Mesenchymal stem cell (in vitro differentiated cells and primary cell): ENCODE measurements around the gene FPR2.

Experiments used
- DNase-seq: peaks from one replicate; pipeline ENCODE4 v3.0.0-alpha.2; 2013
- H2AFZ ChIP-seq: one replicate; pipeline ENCODE4 v1.6.1; 2013; ENCODE audit warnings: low read depth, mild to moderate bottlenecking, control low read depth, inconsistent platforms, low read length, moderate library complexity
- H2AK5ac ChIP-seq: 2 replicates; pipeline ENCODE4 v1.6.1; 2013; ENCODE audit warnings: low read length, moderate library complexity, mild to moderate bottlenecking, inconsistent platforms; ENCODE audit not compliant: severe bottlenecking
- H2BK120ac ChIP-seq: one replicate; pipeline ENCODE4 v1.6.1; 2013; ENCODE audit warnings: low read depth, mild to moderate bottlenecking, inconsistent platforms, low read length, moderate library complexity
- H2BK12ac ChIP-seq, 2 experiments: one replicate each; pipeline ENCODE4 v1.6.1; 2013; ENCODE audit warnings: inconsistent platforms in 2 of 2, low read length in 2 of 2, mild to moderate bottlenecking in 2 of 2, moderate library complexity in 2 of 2, control low read depth in 1 of 2
- H2BK15ac ChIP-seq: one replicate; pipeline ENCODE4 v1.6.1; 2013; ENCODE audit warnings: mild to moderate bottlenecking, low read depth, inconsistent platforms; ENCODE audit not compliant: poor library complexity, severe bottlenecking
- H2BK5ac ChIP-seq: 2 replicates; pipeline ENCODE4 v1.6.1; 2013; ENCODE audit warnings: low read depth, mild to moderate bottlenecking, low read length, control low read depth, inconsistent platforms; ENCODE audit not compliant: poor library complexity, severe bottlenecking
- H3K14ac ChIP-seq, 2 experiments: one replicate each; pipeline ENCODE4 v1.6.1; 2013; ENCODE audit warnings: inconsistent platforms in 2 of 2, low read length in 2 of 2, control low read depth in 1 of 2, mild to moderate bottlenecking in 1 of 2, moderate library complexity in 1 of 2
- H3K18ac ChIP-seq, 2 experiments: one replicate each; pipeline ENCODE4 v1.6.1; 2013; ENCODE audit warnings: inconsistent platforms in 2 of 2, low read length in 2 of 2, control low read depth in 1 of 2, low read depth in 1 of 2, mild to moderate bottlenecking in 1 of 2
- H3K23ac ChIP-seq, 2 experiments: one replicate each; pipeline ENCODE4 v1.6.1; 2013; ENCODE audit warnings: inconsistent platforms in 2 of 2, low read length in 2 of 2, mild to moderate bottlenecking in 2 of 2, moderate library complexity in 2 of 2, control low read depth in 1 of 2
- H3K27ac ChIP-seq: 2 replicates; pipeline ENCODE4 v1.5.1; 2013; ENCODE audit warnings: mild to moderate bottlenecking, moderate library complexity, low read length, control low read depth, inconsistent platforms; ENCODE audit not compliant: poor library complexity, severe bottlenecking
- H3K27me3 ChIP-seq, 2 experiments: 2 replicates each; pipeline versions ENCODE4 v1.6.1 to v1.7.0; 2013; ENCODE audit warnings: low read length in 2 of 2, mild to moderate bottlenecking in 2 of 2, moderate library complexity in 2 of 2, control low read depth in 1 of 2, inconsistent platforms in 1 of 2; ENCODE audit not compliant: control insufficient read depth in 1 of 2, insufficient read depth in 1 of 2
- H3K36me3 ChIP-seq, 2 experiments: 2 replicates each; pipeline versions ENCODE4 v1.6.1 to v1.7.0; 2013; ENCODE audit warnings: low read length in 2 of 2, control low read depth in 1 of 2, inconsistent platforms in 1 of 2, low read depth in 1 of 2, mild to moderate bottlenecking in 1 of 2; ENCODE audit not compliant: insufficient read depth in 2 of 2, control insufficient read depth in 1 of 2
- H3K4ac ChIP-seq, 2 experiments: one replicate each; pipeline ENCODE4 v1.6.1; 2013; ENCODE audit warnings: inconsistent platforms in 2 of 2, low read length in 2 of 2, mild to moderate bottlenecking in 2 of 2, moderate library complexity in 2 of 2, control low read depth in 1 of 2, low read depth in 1 of 2
- H3K4me1 ChIP-seq: 2 replicates; pipeline ENCODE4 v1.6.1; 2013; ENCODE audit warnings: low read depth, low read length, control low read depth; ENCODE audit not compliant: control insufficient read depth, insufficient read depth
- H3K4me2 ChIP-seq: 2 replicates; pipeline ENCODE4 v1.6.1; 2013; ENCODE audit warnings: low read length, mild to moderate bottlenecking, inconsistent platforms; ENCODE audit not compliant: poor library complexity, severe bottlenecking
- H3K4me3 ChIP-seq, 2 experiments: 2 replicates each; pipeline versions ENCODE4 v1.5.1 to v1.7.0; 2013; ENCODE audit warnings: low read length in 2 of 2, mild to moderate bottlenecking in 2 of 2, control low read depth in 1 of 2, low read depth in 1 of 2; ENCODE audit not compliant: insufficient read depth in 1 of 2
- H3K79me1 ChIP-seq: replicated peaks from 2 replicates; pipeline ENCODE4 v1.6.1; 2013; ENCODE audit warnings: mild to moderate bottlenecking, control low read depth, low read length, inconsistent platforms; ENCODE audit not compliant: poor library complexity, severe bottlenecking
- H3K9ac ChIP-seq: 2 replicates; pipeline ENCODE4 v1.7.0; 2013; ENCODE audit warnings: mild to moderate bottlenecking, low read length, moderate library complexity
- H3K9me3 ChIP-seq: 2 replicates; pipeline ENCODE4 v1.7.0; 2013; ENCODE audit warnings: mild to moderate bottlenecking, low read length; ENCODE audit not compliant: control insufficient read depth
- H4K8ac ChIP-seq: one replicate; pipeline ENCODE4 v1.6.1; 2013; ENCODE audit warnings: inconsistent platforms, mild to moderate bottlenecking, low read length, moderate library complexity
- H4K91ac ChIP-seq: one replicate; pipeline ENCODE4 v1.6.1; 2013; ENCODE audit warnings: mild to moderate bottlenecking, low read length, inconsistent platforms
- WGBS: methylation state at CpG from one replicate; pipeline ENCODE4 v1.1.7; 2013; ENCODE audit warnings: mixed read lengths; 5-methylcytosine and 5-hydroxymethylcytosine counted together

FPR2 gene

DNA sequence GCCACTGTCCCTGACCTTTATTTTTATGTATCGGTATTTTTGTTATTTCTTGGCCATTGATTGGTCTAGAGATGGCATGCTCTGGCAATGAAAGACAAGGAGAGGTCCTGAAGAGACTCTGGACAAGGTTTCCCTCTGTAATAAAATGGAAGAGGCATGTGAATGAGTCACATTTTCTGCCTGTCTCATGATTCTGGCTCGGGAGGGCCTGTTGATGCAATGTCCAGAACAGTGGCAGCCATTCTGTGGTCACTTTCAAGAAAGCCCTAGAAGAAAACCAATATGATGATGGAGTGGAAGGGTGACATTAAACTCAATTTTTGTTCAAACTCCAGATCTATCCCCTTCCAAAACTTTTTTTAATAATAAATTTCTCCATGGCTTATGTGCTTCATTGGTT lies 32.0 kb downstream of the FPR2 start:
- H2AK5ac ChIP-seq, result no peak overlapping the region
- H3K4me3 ChIP-seq, result no peak overlapping the region
- no peak overlapping the region for H2BK15ac ChIP-seq
- no peak overlapping the region for H3K27ac ChIP-seq
- no peak overlapping the region for H2BK5ac ChIP-seq
- no peak for DNase-seq
- no peak overlapping the region for H4K8ac ChIP-seq
- no peak overlapping the region for H3K14ac ChIP-seq
- H3K18ac ChIP-seq, result no peak overlapping the region
- no peaks in the 10 kb centered on the region for H3K4me1 ChIP-seq
- no peaks in the 10 kb centered on the region for H3K79me1 ChIP-seq
- no peak overlapping the region for H3K9ac ChIP-seq
- no peak overlapping the region for H2BK12ac ChIP-seq
- H3K4ac ChIP-seq, result no peak overlapping the region
- WGBS, result 37% methylated on average over 2 of the region's 2 CpGs
- H3K23ac ChIP-seq, result no peak overlapping the region
- H2BK120ac ChIP-seq, result no peak overlapping the region
- no peak overlapping the region for H2AFZ ChIP-seq
- peaks cover 0 to 3% of the 10 kb centered on the region in 2 experiments for H3K27me3 ChIP-seq
- H3K36me3 ChIP-seq, result no peaks in the 10 kb centered on the region
- H3K4me2 ChIP-seq, result no peak overlapping the region
- H4K91ac ChIP-seq, result no peak overlapping the region
- H3K9me3 ChIP-seq, result peaks cover 3% of the 10 kb centered on the region

- 49% methylated on average over 2 of the region's 2 CpGs for WGBS
These were observed 33.0 kb downstream of the FPR2 start for GRCh38 chr19:51793994-51794393.

GRCh38 chr19:51794885-51795490 lies 34.0 kb downstream of the FPR2 start, which contains the start of gene FPR3:
Gene FPR3 (plus strand): TSS chr19:51795157. CDS start chr19:51823749, 28,592 bp downstream.
- no CpG with 5 or more reads among the region's 2 CpGs for WGBS
- H2BK5ac ChIP-seq, result no peak within 1 kb of the TSS
- no peak within 1 kb of the TSS for H3K4ac ChIP-seq

More at GRCh38 chr19:51793994-51794393, 33.0 kb downstream of the FPR2 start:
- no peaks in the 10 kb centered on the region for H3K4me1 ChIP-seq
- H2BK5ac ChIP-seq, result no peak overlapping the region
- H2BK12ac ChIP-seq, result no peak overlapping the region
- no peak overlapping the region for H2AFZ ChIP-seq
- H3K4me2 ChIP-seq, result no peak overlapping the region
- no peak overlapping the region for H4K8ac ChIP-seq
- H3K18ac ChIP-seq, result no peak overlapping the region
- no peak overlapping the region for H2BK15ac ChIP-seq
- H3K9ac ChIP-seq, result no peak overlapping the region
- DNase-seq, result no peak
- no peak overlapping the region for H3K14ac ChIP-seq
- no peak overlapping the region for H3K4ac ChIP-seq
- H3K4me3 ChIP-seq, result no peak overlapping the region
- no peak overlapping the region for H2BK120ac ChIP-seq
- H3K9me3 ChIP-seq, result peaks cover 3% of the 10 kb centered on the region
- no peaks in the 10 kb centered on the region for H3K79me1 ChIP-seq
- H3K27ac ChIP-seq, result no peak overlapping the region
- H4K91ac ChIP-seq, result no peak overlapping the region
- H3K23ac ChIP-seq, result no peak overlapping the region
- peaks cover 0 to 3% of the 10 kb centered on the region in 2 experiments for H3K27me3 ChIP-seq
- H3K36me3 ChIP-seq, result no peaks in the 10 kb centered on the region
- H2AK5ac ChIP-seq, result no peak overlapping the region

GRCh38 chr19:51796195-51796679 lies 35.3 kb downstream of the FPR2 start:
- no peaks in the 10 kb centered on the region for H3K36me3 ChIP-seq
- no peak overlapping the region for H3K14ac ChIP-seq
- 69% methylated on average over 6 of the region's 8 CpGs for WGBS

More at GRCh38 chr19:51794885-51795490, 34.0 kb downstream of the FPR2 start, which contains the start of gene FPR3:
- no peaks in the 10 kb centered on the region for H3K36me3 ChIP-seq
- H3K18ac ChIP-seq, result no peak within 1 kb of the TSS
- H4K91ac ChIP-seq, result no peak within 1 kb of the TSS
- no peak within 1 kb of the TSS for H3K27ac ChIP-seq
- no peak within 1 kb of the TSS for H2BK12ac ChIP-seq
- H2AFZ ChIP-seq, result no peak within 1 kb of the TSS
- H3K27me3 ChIP-seq, result peaks cover 0 to 3% of the 10 kb centered on the region in 2 experiments
- no peak within 1 kb of the TSS for H3K14ac ChIP-seq
- no peak within 1 kb of the TSS for H3K4me3 ChIP-seq
- H3K79me1 ChIP-seq, result no peaks in the 10 kb centered on the region
- peaks cover 3% of the 10 kb centered on the region for H3K9me3 ChIP-seq
- no peaks in the 10 kb centered on the region for H3K4me1 ChIP-seq
- H3K23ac ChIP-seq, result no peak within 1 kb of the TSS
- H2AK5ac ChIP-seq, result no peak within 1 kb of the TSS
- no peak within 1 kb of the TSS for H3K9ac ChIP-seq
- H3K4me2 ChIP-seq, result no peak within 1 kb of the TSS
- H2BK120ac ChIP-seq, result no peak within 1 kb of the TSS
- DNase-seq, result no peak
- no peak within 1 kb of the TSS for H2BK15ac ChIP-seq
- H4K8ac ChIP-seq, result no peak within 1 kb of the TSS

More at GRCh38 chr19:51796195-51796679, 35.3 kb downstream of the FPR2 start:
- H3K27me3 ChIP-seq, result peaks cover 0 to 3% of the 10 kb centered on the region in 2 experiments
- no peak for DNase-seq
- H2AFZ ChIP-seq, result no peak overlapping the region
- no peak overlapping the region for H3K27ac ChIP-seq
- H2BK120ac ChIP-seq, result no peak overlapping the region
- no peak overlapping the region for H2BK12ac ChIP-seq
- no peak overlapping the region for H3K18ac ChIP-seq
- no peak overlapping the region for H2BK15ac ChIP-seq
- H3K9ac ChIP-seq, result no peak overlapping the region
- no peak overlapping the region for H3K4me3 ChIP-seq
- no peak overlapping the region for H2AK5ac ChIP-seq
- H3K9me3 ChIP-seq, result peaks cover 3% of the 10 kb centered on the region
- no peaks in the 10 kb centered on the region for H3K4me1 ChIP-seq
- H2BK5ac ChIP-seq, result no peak overlapping the region
- no peaks in the 10 kb centered on the region for H3K79me1 ChIP-seq
- no peak overlapping the region for H4K8ac ChIP-seq
- no peak overlapping the region for H3K4ac ChIP-seq
- no peak overlapping the region for H3K23ac ChIP-seq
- H3K4me2 ChIP-seq, result no peak overlapping the region
- no peak overlapping the region for H4K91ac ChIP-seq
